Pancreas (tissue), 10 donors: ENCODE data around the gene RNASEH2A. TPM values are rescaled to one million over a fixed set of nuclear protein-coding genes. Genes with fewer than 3 reads are reported as not detected.

Experiments
- ATAC-seq, 4 donors: fragments of 200-7000 bp; cut with Tn5 transposase; one replicate each; pipeline versions ENCODE4 v1.8.0 to v1.9.1; 2020; ENCODE audit warnings: mild to moderate bottlenecking in 4 of 4, moderate library complexity in 4 of 4
- DNase-seq, 6 donors: peaks; one replicate each; pipeline ENCODE4 v3.0.0-alpha.2; 2020
- FAIRE-seq: peaks from 2 replicates; lab custom pipeline; 2012; peaks lifted over from hg19 to GRCh38; lab: Jason Lieb, UNC
- H3K27ac ChIP-seq, 4 donors: fragments of 200-600 bp; sonication (generic); 1 replicate in 3 of 4; 2 replicates in 1 of 4; pipeline versions ENCODE4 v1.5.0 to v1.8.0; 2020
- H3K27me3 ChIP-seq, 4 donors: fragments of 200-600 bp; one replicate each; pipeline ENCODE4 v1.8.0; 2021
- H3K36me3 ChIP-seq, 3 donors: fragments of 200-600 bp; sonication (generic) in 1 of 3; one replicate each; pipeline versions ENCODE4 v1.5.0 to v1.8.0; 2020 to 2021
- H3K4me1 ChIP-seq, 3 donors: fragments of 200-600 bp; one replicate each; pipeline ENCODE4 v1.8.0; 2021
- H3K4me3 ChIP-seq, 4 donors: fragments of 200-600 bp; sonication (generic) in 2 of 4; one replicate each; pipeline versions ENCODE4 v1.5.0 to v1.8.0; 2020 to 2021
- H3K9me3 ChIP-seq, 4 donors: fragments of 200-600 bp; one replicate each; pipeline ENCODE4 v1.8.0; 2021
- CTCF ChIP-seq, 4 donors: fragments of 200-600 bp; sonication (generic) in 3 of 4; IDR thresholded peaks; one replicate each; pipeline versions ENCODE4 v1.5.0 to v1.8.0; 2021; ENCODE audit warnings: antibody characterized with exemption in 4 of 4
- WGBS, 2 donors: extraction: QIAGEN DNeasy Blood & Tissue Kit; methylation state at CpG; one replicate each; pipeline ENCODE4 v1.1.7; 2013; 5-methylcytosine and 5-hydroxymethylcytosine counted together
- intact Hi-C, 3 donors: fragments of 100-400 bp; cut with DNase I; formaldehyde crosslinking; loops; one replicate each; pipeline versions ENCODE4 v1.11.1 to v1.14.2; 2022
- polyA plus RNA-seq, 2 donors: library from polyadenylated mRNA; stranded (reverse); fragments of 200-250 nt; gene quantifications; one replicate each; pipeline ENCODE4 v1.2.3, GENCODE V29; 2013
- total RNA-seq, 6 donors: library from RNA; stranded (reverse); fragmentation: NEBNext Ultra II Directional in 4 of 6; extraction: Animal tissue kit (Norgen Biotek cat#: 25700) in 4 of 6; gene quantifications; one replicate each; pipeline versions ENCODE4 v1.2.1 to v1.2.4, GENCODE V29; 2021 to 2023
- donor health status: healthy with polysubstance abuse.
- donor health status: DM: no; HTN: no; CAD: no; lungs with moderate emphysema.
- donor health status: DM: no; HTN: no; CAD: no.
- donor health status: control.
- donor health status: control.
- donor health status: Bipolar disorder and iron deficiency.
- donor health status: DM: yes; HTN: yes; CAD: no.
- donor health status: DM: no; HTN: no; CAD: no.
- donor health status: DM: no; HTN: no; CAD: no.
- donor health status: DM: yes; HTN: yes; CAD: no.

RNASEH2A gene
- total and polyA plus RNA-seq, 8 donors: 1.7 to 6.0 (median 3.6) TPM

GRCh38 chr19:12770922-12771321 lies 35.5 kb upstream of the RNASEH2A start:
- no peak for TF ChIP-seq CTCF (IDR thresholded peaks at IDR 0.05)
- intact Hi-C loops: no loop called here
- Histone ChIP-seq H3K9me3 (no peaks in the 10 kb centered on the region), H3K36me3 (peaks cover 0 to 19% (median 16%) of the 10 kb centered on the region in 3 donors), H3K27me3 (no peaks in the 10 kb centered on the region), H3K4me3 (no peak overlapping the region), H3K4me1 (no peaks in the 10 kb centered on the region), H3K27ac (no peak overlapping the region)
- no peak for DNase-seq
- FAIRE-seq: no peak
- 94 to 95% methylated on average over 13 of the region's 13 CpGs for WGBS, 2 donors
- ATAC-seq: no peak

- intact Hi-C loops: no loop called here
- WGBS, 2 donors: 86% methylated on average over 4 of the region's 4 CpGs
- peaks cover 0 to 19% (median 13%) of the 10 kb centered on the region in 3 donors for H3K36me3 ChIP-seq
- DNase-seq (no peak), ATAC-seq (no peak), FAIRE-seq (no peak)
- H3K4me1 ChIP-seq: peaks cover 0 to 5% (median 3%) of the 10 kb centered on the region in 3 donors
- no peaks in the 10 kb centered on the region for H3K27me3 ChIP-seq
- H3K27ac ChIP-seq: no peak overlapping the region
- TF ChIP-seq CTCF (IDR thresholded peaks at IDR 0.05): no peak
- H3K9me3 ChIP-seq: no peaks in the 10 kb centered on the region
- H3K4me3 ChIP-seq: no peak overlapping the region
Observed at GRCh38 chr19:12772323-12772722, 34.1 kb upstream of the RNASEH2A start.

GRCh38 chr19:12773571-12773970 lies 32.8 kb upstream of the RNASEH2A start:
- DNase-seq (no peak), FAIRE-seq (no peak), ATAC-seq (no peak)
- Histone ChIP-seq H3K27me3 (no peaks in the 10 kb centered on the region), H3K4me3 (no peak overlapping the region), H3K4me1 (peaks cover under 1 to 6% (median 5%) of the 10 kb centered on the region in 3 donors), H3K27ac (no peak overlapping the region), H3K9me3 (no peaks in the 10 kb centered on the region), H3K36me3 (peaks cover 0 to 8% (median 6%) of the 10 kb centered on the region in 3 donors)
- no peak for TF ChIP-seq CTCF (IDR thresholded peaks at IDR 0.05)
- WGBS, 2 donors: 88 to 89% methylated on average over 2 of the region's 2 CpGs
- intact Hi-C loops: no loop called here

GRCh38 chr19:12774588-12775555 lies 31.5 kb upstream of the RNASEH2A start, which contains the start of gene HOOK2:
Gene HOOK2, minus strand, starts transcription at chr19:12775552. Its CDS starts 103 bp downstream, at chr19:12775449.
- peaks cover 0 to under 1% (median 0%) of the 10 kb centered on the region in 3 donors for H3K36me3 ChIP-seq
- H3K27me3 ChIP-seq: no peaks in the 10 kb centered on the region
- peaks cover 5 to 19% (median 10%) of the 10 kb centered on the region in 3 donors for H3K4me1 ChIP-seq
- intact Hi-C loops: no loop called here
- TF ChIP-seq CTCF (IDR thresholded peaks at IDR 0.05): no peak
- peak within 1 kb of the TSS; percentile 99 for H3K27ac ChIP-seq
- ATAC-seq (peak; percentile 75 to 83 (median 78)), FAIRE-seq (no peak), DNase-seq (peak; percentile 94 to 100 (median 99))
- WGBS, 2 donors: 5 to 9% methylated on average over 33 to 58 of the region's 58 CpGs
- H3K9me3 ChIP-seq: no peaks in the 10 kb centered on the region
- peak within 1 kb of the TSS; percentile 46 to 75 (median 60) for H3K4me3 ChIP-seq
